Calu3 (cell line): ENCODE results near the gene MAPK8IP1. TPM values are rescaled to one million over a fixed set of nuclear protein-coding genes. Genes with fewer than 3 reads are reported as not detected.

Experiments used
- BruUV-seq: library from RNA; stranded (reverse); fragments of 400-500 nt; replicated peaks from 2 replicates; lab custom pipeline; 2021; lab: Mats Ljungman, UMichigan
- CTCF ChIA-PET: fragments of 300-600 bp; sonication (Branson Sonifier 250); formaldehyde crosslinking; loops from one replicate; lab custom pipeline; 2022; ENCODE audit warnings: antibody characterized with exemption; lab: Charles Lee
- DNase-seq: peaks from one replicate; pipeline ENCODE4 v3.0.0; 2022
- H3K27ac Mint-ChIP-seq: one replicate; pipeline ENCODE4 v1.8.0; 2022; ENCODE audit warnings: mixed read lengths; ENCODE audit not compliant: unreplicated experiment
- H3K27me3 Mint-ChIP-seq: one replicate; pipeline ENCODE4 v1.8.0; 2022; ENCODE audit warnings: mixed read lengths; ENCODE audit not compliant: unreplicated experiment
- H3K36me3 Mint-ChIP-seq: one replicate; pipeline ENCODE4 v1.8.0; 2022; ENCODE audit warnings: mild to moderate bottlenecking, moderate library complexity, mixed read lengths; ENCODE audit not compliant: insufficient read depth, unreplicated experiment
- H3K4me1 Mint-ChIP-seq: one replicate; pipeline ENCODE4 v1.8.0; 2022; ENCODE audit warnings: mild to moderate bottlenecking, low read depth, mixed read lengths; ENCODE audit not compliant: unreplicated experiment
- H3K4me3 Mint-ChIP-seq: one replicate; pipeline ENCODE4 v1.8.0; 2022; ENCODE audit warnings: mild to moderate bottlenecking, low read depth, moderate library complexity, mixed read lengths; ENCODE audit not compliant: unreplicated experiment
- H3K9me3 Mint-ChIP-seq: one replicate; pipeline ENCODE4 v1.8.0; 2022; ENCODE audit warnings: low read depth, mixed read lengths; ENCODE audit not compliant: unreplicated experiment
- CTCF ChIP-seq: fragments of 200-600 bp; IDR thresholded peaks from one replicate; pipeline ENCODE4 v1.8.0; 2022; ENCODE audit warnings: antibody characterized with exemption; ENCODE audit not compliant: unreplicated experiment
- intact Hi-C: fragments of 100-400 bp; cut with micrococcal nuclease; formaldehyde crosslinking; loops from one replicate; pipeline ENCODE4 v1.10.0; 2022; ENCODE audit not compliant: unreplicated experiment
- total RNA-seq: library from RNA; stranded (reverse); gene quantifications from 2 replicates; pipeline ENCODE4 v1.2.3, GENCODE V29; 2022

MAPK8IP1 gene
- total RNA-seq, 1 experiment from 2014 or later = 4.1 TPM

DNA sequence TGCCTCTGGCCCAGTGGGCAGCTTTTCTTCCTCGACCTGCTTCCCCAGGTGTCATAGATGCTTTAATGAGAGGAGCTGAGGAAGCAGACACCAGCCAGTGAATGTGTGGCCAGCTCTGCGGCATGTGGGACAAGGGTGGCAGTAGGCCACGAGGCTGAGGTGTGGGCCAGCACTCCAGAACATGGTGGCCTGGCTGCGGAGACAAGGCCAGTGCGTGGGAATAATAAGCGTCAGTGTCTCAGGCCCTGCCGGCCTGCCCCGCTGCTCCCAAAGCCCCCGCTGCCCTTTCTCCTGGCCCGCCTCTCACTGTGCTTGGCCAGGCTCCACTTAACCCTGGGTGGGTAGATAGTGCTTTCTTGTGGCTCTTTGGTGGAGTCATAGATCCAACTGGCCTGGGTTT is 2.1 kb downstream of the MAPK8IP1 start:
- DNase-seq = no peak
- CTCF ChIA-PET = no interaction called here
- no TSS peak for BruUV-seq
- Mint-ChIP-seq H3K27me3 (peaks cover 48% of the 10 kb centered on the region), H3K9me3 (no peaks in the 10 kb centered on the region), H3K27ac (no peak overlapping the region), H3K4me3 (no peak overlapping the region), H3K4me1 (no peaks in the 10 kb centered on the region), H3K36me3 (peaks cover 17% of the 10 kb centered on the region)
- TF ChIP-seq CTCF = no peak
- intact Hi-C loops = no loop called here

- BruUV-seq = no TSS peak
- CTCF ChIA-PET = no interaction called here
- no peak overlapping the region for H3K27ac Mint-ChIP-seq
- TF ChIP-seq CTCF = no peak
- H3K4me1 Mint-ChIP-seq = no peaks in the 10 kb centered on the region
- H3K9me3 Mint-ChIP-seq = no peaks in the 10 kb centered on the region
- intact Hi-C loops = no loop called here
- peaks cover 10% of the 10 kb centered on the region for H3K36me3 Mint-ChIP-seq
- H3K27me3 Mint-ChIP-seq = peaks cover 56% of the 10 kb centered on the region
- H3K4me3 Mint-ChIP-seq = no peak overlapping the region
- DNase-seq = no peak
These were observed 4.1 kb downstream of the MAPK8IP1 start for GRCh38 chr11:45889555-45889954.

DNA sequence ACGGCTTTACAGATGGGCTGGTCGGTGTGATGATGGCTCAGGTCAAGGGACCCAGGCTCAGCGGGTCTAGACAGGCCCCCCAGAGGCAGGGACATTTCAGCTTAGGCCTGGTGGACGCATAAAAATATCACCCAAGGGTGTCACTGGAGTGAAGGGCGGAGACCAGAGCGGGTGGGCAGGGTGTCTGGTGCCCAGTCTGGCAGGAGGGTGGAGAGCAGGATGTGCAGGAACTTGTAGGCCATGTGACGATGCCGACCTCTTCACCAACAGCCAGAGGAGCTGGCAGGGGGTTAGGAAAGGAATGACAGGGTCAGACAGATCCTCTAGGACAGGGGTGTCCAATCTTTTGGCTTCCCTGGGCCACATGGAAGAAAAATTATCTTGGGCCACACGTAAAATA is 4.5 kb downstream of the MAPK8IP1 start:
- no TSS peak for BruUV-seq
- peaks cover 5% of the 10 kb centered on the region for H3K36me3 Mint-ChIP-seq
- intact Hi-C loops = no loop called here
- H3K4me3 Mint-ChIP-seq = no peak overlapping the region
- no peak for DNase-seq
- CTCF ChIA-PET = no interaction called here
- H3K4me1 Mint-ChIP-seq = no peaks in the 10 kb centered on the region
- H3K27ac Mint-ChIP-seq = no peak overlapping the region
- TF ChIP-seq CTCF = no peak
- peaks cover 56% of the 10 kb centered on the region for H3K27me3 Mint-ChIP-seq
- no peaks in the 10 kb centered on the region for H3K9me3 Mint-ChIP-seq

GRCh38 chr11:45890886-45891550 is 5.6 kb downstream of the MAPK8IP1 start:
- TF ChIP-seq CTCF = no peak
- no peak overlapping the region for H3K27ac Mint-ChIP-seq
- no peaks in the 10 kb centered on the region for H3K9me3 Mint-ChIP-seq
- no peak overlapping the region for H3K4me3 Mint-ChIP-seq
- intact Hi-C loops = no loop called here
- CTCF ChIA-PET = interaction anchor here (0.5 to 0.6 kb wide), 2 partner anchors 86 to 1732 kb away, joined by 3 read pairs; no protein-coding TSS in a partner anchor
- peaks cover 59% of the 10 kb centered on the region for H3K27me3 Mint-ChIP-seq
- no TSS peak for BruUV-seq
- H3K36me3 Mint-ChIP-seq = no peaks in the 10 kb centered on the region
- no peaks in the 10 kb centered on the region for H3K4me1 Mint-ChIP-seq
- DNase-seq = no peak
